ENCODE results near the gene POGZ.

POGZ gene

DNA sequence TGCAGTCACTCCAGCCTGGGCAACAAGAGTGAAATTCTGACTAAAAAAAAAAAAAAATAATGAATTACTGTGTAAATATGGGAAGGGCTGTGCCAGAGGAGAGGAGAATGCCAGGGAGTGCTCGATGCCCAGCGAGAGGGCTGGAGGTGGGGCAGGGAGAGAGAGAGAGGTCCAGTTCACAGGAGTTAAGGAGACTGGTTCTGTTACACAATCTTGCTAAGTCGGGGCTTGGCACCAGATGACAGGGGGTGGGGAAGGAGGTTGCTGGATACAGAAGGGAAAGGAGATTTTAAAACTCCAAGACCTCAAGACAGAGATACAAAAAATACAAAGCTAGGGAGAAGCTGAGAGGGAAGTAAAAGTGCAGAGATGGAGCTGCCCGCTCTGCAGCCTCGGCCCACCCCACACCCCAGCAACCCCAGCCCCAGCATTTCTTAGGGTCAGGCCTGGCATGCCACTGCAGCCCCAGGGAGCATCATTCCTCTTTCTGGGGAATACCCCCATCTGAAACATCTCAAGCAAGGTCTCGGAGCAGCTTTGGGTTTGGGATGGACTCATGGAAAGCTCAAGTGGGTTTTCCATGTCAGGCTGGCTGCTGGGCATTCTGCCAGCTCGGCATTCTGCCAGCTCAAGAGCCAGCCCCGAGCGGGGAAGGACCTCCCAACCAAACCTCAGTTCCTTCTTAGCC, 87.8 kb downstream of the POGZ start:
- TF ChIP-seq, protein P1, sequence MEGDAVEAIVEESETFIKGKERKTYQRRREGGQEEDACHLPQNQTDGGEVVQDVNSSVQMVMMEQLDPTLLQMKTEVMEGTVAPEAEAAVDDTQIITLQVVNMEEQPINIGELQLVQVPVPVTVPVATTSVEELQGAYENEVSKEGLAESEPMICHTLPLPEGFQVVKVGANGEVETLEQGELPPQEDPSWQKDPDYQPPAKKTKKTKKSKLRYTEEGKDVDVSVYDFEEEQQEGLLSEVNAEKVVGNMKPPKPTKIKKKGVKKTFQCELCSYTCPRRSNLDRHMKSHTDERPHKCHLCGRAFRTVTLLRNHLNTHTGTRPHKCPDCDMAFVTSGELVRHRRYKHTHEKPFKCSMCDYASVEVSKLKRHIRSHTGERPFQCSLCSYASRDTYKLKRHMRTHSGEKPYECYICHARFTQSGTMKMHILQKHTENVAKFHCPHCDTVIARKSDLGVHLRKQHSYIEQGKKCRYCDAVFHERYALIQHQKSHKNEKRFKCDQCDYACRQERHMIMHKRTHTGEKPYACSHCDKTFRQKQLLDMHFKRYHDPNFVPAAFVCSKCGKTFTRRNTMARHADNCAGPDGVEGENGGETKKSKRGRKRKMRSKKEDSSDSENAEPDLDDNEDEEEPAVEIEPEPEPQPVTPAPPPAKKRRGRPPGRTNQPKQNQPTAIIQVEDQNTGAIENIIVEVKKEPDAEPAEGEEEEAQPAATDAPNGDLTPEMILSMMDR (IDR thresholded peaks at IDR 0.05), result no peak

DNA sequence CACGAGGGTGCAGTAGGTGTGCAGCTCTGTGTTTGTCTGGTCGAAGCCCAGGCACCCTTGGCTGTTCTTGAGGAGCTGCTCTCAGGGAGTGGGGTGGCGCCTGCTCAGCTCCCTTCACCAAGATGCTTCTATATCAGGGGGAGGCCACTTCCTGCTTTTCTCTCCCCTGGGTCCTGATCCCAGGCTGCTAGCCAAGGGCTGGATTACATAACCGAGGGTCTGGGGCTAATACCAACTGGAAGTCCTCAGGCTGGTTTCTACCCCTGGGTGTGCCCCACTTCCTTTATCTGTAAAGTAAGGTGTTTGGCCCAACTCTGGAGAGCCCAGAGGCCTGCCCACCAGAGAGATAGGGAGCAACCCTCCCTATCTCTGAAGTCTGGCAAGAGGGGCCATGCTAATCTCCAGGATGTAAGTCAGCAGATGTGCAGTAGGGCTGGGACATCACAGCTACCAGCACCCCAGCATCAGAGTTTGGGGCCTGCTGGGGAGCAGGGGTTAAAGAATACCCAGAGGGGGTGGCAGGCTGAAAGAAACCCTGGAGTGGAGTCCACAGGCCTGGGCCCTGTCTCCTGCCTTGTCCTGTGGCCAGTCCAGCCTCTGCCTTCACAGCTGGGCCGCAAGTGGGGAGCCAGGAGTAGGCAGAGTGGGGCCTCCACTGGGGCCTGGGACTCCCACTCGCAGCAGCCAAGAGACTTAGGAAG, 88.9 kb downstream of the POGZ start:
- TF ChIP-seq, protein P1 (IDR thresholded peaks at IDR 0.05), result no peak

DNA sequence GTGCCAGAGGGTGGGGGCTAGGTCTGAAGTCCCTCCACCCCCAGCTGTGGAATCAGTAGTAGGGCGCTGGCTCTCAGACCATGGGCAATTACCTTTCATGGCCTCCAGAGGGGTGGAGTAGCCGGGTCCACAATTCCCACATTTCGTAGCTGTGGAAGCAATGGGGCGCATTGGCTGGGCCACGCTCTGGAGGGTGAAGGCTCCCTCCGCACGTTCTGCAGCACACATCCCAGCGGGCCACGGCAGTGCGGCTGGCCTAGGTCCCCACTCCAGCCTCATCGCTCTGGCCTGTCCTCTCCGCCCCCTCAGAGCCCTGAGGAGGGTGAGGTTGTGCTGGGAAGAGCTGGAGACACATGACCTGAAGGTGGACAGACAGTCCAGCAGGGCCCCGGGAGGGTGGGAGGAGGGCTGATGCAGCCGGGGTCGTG, 89.7 kb downstream of the POGZ start:
- TF ChIP-seq, protein P1 (IDR thresholded peaks at IDR 0.05), result no peak

DNA sequence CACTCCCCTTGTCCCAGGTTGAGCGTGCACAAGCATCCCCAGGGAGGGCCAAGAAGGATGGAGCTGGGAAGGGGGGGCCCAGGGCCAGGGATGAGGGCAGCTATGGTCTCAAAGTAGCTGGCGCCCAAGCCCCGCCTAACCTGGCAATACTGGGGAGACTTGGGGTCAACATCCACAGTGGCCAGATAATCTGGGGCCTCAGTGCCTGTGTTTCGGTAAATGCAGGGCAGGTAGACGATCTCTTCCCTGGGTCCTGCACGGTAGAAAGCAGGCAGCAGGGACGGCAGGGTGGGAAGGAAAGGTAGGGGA, 90.0 kb downstream of the POGZ start:
- TF ChIP-seq, protein P1 (IDR thresholded peaks at IDR 0.05), result no peak

DNA sequence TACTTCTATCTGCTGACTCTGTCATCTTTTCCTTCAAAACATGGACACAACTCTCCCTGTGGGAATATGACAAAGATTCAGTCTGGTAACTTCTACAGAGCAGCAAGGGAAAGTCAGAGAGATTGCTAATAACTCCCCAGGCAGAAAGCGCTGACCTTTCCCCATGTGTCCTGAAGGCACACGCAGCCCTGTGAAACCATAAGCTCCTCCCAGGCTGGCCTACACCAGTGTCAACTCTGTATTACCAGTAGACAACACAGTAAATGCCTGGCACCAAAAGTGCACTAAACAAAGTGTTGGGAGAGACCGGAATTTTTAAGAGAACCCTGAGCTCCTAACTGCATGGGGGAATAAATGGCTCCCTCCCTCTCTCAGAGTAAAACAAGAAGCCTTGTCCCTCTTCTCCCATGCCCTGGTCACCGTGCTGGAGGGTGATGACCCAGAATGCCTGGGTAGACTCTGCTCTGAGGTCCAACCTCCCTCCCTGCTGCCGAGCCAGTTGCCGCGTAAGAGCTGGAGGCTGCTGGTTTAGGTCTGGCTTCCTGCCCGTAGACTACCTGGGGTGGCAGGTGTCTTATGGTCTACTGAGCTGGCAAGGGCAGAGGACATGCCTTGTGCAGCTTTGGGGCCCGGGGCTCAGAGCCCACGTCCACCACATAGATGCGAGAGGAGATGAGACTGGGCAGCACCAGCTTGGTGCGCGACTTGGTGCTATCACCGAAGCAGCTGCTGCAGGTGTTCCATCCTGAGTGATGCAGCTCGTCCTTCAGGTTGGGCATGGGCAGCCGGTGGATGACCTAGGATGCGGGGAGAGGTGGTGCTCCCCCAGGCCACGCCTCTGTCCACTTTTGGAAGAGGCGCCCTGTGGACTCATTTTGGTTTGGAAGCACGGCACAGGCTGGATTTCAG, 90.6 kb downstream of the POGZ start:
- TF ChIP-seq, protein P1 (IDR thresholded peaks at IDR 0.05), result no peak

DNA sequence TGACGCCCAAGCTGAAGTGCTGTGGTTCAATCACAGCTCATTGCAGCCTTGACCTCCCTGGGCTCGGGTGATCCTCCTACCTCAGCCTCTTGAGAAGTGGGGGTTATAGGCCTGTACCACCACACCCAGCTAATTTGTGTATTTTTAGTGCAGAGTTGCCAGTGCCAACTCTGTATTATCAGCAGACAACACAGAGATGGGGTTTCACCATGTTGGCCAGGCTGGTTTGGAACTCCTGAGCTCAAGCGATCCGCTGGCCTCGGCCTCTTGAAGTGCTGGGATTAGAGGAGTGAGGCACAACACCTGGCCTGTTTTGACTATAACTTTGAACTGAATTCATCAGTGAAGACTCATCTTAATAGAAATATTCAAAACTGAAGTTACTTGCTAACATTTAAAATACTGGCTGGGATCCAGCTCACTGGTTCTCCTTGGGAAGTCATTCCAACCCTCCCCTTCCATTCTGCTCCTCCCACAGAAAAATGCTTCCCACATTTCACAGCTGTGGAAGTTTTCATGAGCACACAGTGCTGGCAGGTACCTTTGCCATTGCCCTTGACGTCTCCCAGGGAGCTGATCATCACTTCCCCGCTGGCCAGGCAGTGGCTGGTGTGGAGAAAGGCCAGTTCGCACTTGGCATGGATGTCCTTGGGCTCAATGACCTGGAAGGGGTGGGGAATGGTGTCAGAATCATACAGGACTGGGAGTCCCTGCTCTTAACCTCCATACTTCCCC, 91.5 kb downstream of the POGZ start:
- TF ChIP-seq, protein P1 (IDR thresholded peaks at IDR 0.05), result no peak

DNA sequence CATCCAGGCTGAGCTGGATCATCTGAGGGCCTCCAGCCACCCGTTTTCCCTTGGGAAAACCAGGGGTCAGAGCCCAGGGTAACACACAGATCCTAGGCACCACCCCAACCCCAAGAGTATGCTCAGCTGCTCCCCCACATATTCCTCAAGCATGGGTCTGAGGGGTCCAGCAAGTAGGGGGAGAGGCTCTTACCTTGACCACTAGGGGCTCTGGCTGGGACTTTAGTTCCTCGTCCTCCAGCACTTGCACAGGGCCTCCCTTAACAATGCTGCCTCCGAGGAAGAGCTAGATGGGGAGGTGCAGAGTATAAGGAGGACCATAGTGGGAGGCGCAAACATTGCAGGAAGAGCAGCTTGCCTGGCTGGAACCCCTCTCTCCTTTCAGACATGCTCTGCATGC, 94.3 kb downstream of the POGZ start:
- TF ChIP-seq, protein P1 (IDR thresholded peaks at IDR 0.05), result no peak
